Stimulated activated memory B cell treated with anti-CD40 and anti-IgM and Interleukin-4, amounts not matched to agents 10 μg/mL and 1 μg/mL and 100 μg/mL, for 72 hours (primary cell): ENCODE data around the gene MAT2A.
"Not testable (repeated sequence)": the region's sequence is repeated elsewhere in the genome, so short reads cannot be mapped to it uniquely, and the experiment has no call there.

ENCODE experiments used
- ATAC-seq: fragments of 150-1000 bp; cut with Tn5 transposase; 2 replicates; pipeline ENCODE4 v1.10.0; 2021
- H3K27ac Mint-ChIP-seq: one replicate; pipeline ENCODE4 v1.8.0; 2022; ENCODE audit warnings: mild to moderate bottlenecking, mixed read lengths
- H3K27me3 Mint-ChIP-seq: one replicate; pipeline ENCODE4 v1.8.0; 2022; ENCODE audit warnings: mixed read lengths
- H3K36me3 Mint-ChIP-seq: one replicate; pipeline ENCODE4 v1.8.0; 2022; ENCODE audit warnings: mixed read lengths
- H3K4me1 Mint-ChIP-seq: one replicate; pipeline ENCODE4 v1.8.0; 2022; ENCODE audit warnings: mixed read lengths
- H3K4me3 Mint-ChIP-seq: one replicate; pipeline ENCODE4 v1.8.0; 2022; ENCODE audit warnings: mild to moderate bottlenecking, moderate library complexity, mixed read lengths
- H3K9me3 Mint-ChIP-seq: one replicate; pipeline ENCODE4 v1.8.0; 2022; ENCODE audit warnings: mixed read lengths

The MAT2A gene

DNA sequence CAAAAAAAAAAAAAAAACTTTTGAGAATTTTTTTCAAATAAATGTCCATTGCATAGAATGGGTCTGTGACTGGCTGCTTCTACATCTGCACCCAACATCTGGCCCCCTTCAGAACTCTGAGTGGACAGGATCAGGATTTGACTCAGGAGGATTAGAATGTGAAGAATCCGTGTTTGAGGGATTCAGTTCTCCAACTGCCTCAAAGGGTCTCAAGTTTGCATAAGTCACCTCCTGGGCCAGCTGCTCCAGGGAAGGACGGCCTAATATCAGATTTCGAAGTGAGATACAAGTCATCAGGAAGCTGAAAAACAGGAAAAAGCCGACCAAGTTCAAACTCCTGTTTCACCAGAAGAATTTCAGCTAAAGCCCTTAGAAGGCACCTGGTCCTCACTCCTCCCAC, 10.9 kb downstream of the MAT2A start:
- ATAC-seq = no peak
- Mint-ChIP-seq H3K9me3 (no peaks in the 10 kb centered on the region), H3K27ac (no peak overlapping the region), H3K36me3 (peaks cover 43% of the 10 kb centered on the region), H3K4me3 (no peak overlapping the region), H3K4me1 (peaks cover 5% of the 10 kb centered on the region), H3K27me3 (no peaks in the 10 kb centered on the region)

DNA sequence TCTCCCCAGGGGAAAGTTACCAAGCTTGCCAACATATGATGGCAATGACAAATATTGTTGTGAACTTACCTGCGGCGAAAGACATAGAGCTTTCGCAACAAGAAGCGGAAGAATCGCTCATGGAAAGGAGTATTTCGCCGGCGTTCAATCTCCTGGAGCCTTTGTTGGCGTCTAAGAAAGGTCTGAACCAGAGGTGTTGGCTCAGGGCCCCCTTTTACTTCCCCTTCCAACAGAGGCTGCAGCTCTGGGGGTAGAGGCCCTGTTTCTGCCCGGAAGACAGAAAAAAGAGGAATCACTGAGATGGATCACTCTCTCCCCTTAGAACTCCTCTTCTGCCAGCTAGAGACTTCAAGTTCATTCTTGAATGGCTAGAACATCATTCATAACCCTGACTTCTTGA, 11.5 kb downstream of the MAT2A start:
- no peak for ATAC-seq
- no peaks in the 10 kb centered on the region for H3K9me3 Mint-ChIP-seq
- H3K4me3 Mint-ChIP-seq = no peak overlapping the region
- peaks cover 5% of the 10 kb centered on the region for H3K4me1 Mint-ChIP-seq
- peaks cover 50% of the 10 kb centered on the region for H3K36me3 Mint-ChIP-seq
- H3K27ac Mint-ChIP-seq = no peak overlapping the region
- no peaks in the 10 kb centered on the region for H3K27me3 Mint-ChIP-seq

DNA sequence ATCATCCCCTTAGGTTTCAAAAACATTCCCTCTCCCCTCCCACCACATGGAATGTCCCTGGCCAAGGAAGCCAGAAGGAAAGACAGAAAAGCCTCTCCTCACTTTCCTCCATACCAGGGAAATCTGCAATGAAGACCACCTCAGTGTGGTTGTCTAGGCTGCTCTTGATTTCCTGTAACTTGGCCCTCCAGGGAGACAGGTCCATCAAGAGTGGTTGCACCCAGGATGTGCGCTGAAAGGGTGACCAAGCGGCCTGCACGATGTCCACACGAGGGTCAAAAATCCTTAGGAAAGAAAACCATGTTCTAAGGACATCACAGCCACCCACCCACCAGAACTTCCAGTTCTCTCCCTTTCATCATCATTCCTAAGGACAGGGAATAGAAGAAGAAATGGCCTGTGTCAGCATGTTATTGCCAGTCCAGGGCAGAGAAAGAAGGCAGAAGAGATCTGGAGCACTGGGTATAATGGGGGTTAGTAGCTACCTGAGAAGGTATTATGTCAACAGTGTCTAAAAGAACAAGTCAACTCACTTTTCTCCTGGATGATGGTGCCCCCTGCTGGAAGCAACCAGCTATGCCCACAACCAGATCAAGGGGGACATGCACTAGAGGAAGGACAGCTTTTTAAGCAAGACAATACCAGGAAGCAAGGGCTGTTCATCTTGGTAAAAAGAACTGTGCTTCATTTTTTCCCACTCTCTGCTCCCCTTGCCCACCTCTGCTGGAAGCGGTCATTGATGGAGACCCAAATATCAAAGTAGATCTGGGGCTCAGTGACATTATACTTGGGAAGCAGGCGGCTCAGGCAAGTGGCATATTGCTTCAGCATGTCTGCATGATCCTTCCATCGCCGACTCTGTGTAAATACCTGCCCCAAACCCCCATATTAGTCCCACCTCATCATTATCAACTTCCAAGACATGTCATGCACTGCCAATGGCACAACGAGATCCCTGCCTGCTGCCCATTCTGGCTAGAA, 13.0 kb downstream of the MAT2A start:
- H3K4me1 Mint-ChIP-seq = peaks cover 5% of the 10 kb centered on the region
- no peak overlapping the region for H3K4me3 Mint-ChIP-seq
- no peaks in the 10 kb centered on the region for H3K9me3 Mint-ChIP-seq
- peak; percentile 90 for ATAC-seq
- peaks cover 57% of the 10 kb centered on the region for H3K36me3 Mint-ChIP-seq
- no peak overlapping the region for H3K27ac Mint-ChIP-seq
- H3K27me3 Mint-ChIP-seq = no peaks in the 10 kb centered on the region

DNA sequence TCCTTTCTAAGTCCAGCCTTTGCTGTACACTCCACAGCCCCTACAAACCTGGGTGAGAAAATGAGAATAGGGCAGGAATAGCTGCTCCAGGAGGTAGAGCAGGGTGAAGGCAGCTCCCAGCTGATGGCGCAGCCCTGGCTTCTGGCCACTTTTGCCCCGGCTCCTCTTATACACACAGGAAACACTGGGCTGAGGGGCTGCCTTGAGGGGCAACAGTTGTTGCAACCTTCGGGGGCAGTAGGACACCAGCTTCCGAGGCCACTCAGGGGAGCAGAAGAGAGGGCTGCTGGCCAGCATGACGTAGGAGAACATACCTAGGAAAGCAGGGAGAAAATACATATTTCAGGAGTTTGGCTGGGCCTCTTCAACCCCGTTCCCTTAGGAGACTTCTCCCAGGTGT, 14.2 kb downstream of the MAT2A start:
- ATAC-seq = no peak
- Mint-ChIP-seq H3K27me3 (no peaks in the 10 kb centered on the region), H3K4me1 (peaks cover 11% of the 10 kb centered on the region), H3K27ac (no peak overlapping the region), H3K9me3 (no peaks in the 10 kb centered on the region), H3K4me3 (no peak overlapping the region), H3K36me3 (peaks cover 63% of the 10 kb centered on the region)

DNA sequence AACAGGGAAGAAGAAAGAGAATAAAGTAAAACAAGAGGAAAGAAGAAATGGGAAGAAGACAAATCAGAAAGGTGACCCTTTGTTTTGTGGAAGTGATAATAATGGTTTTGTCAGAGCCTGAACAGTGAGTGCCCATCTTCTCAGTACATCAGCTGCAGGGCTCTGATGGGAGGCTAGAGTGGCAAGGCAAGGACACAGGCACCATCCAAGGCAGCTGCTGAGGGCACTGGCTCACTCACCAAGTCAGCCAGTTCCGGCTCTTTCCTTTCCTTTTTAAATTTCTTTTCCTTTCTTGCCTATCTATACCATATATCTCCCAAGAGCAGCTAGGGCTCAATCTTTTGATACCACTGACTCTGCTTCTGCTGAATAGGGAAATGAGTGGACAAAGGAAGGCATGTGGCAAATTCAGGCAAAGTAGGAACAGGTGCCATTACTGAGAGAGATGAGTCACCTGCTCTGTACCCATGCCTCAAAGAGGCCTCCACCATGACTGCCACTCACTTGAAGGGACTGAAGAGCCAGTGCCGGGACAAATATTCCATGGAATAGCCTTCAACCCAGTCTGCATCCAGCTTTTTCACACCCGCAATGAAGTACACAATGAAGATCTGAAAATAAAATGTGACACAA, 16.1 kb downstream of the MAT2A start:
- Mint-ChIP-seq H3K27ac (peak overlapping the region; percentile 31), H3K9me3 (no peaks in the 10 kb centered on the region), H3K36me3 (peaks cover 66% of the 10 kb centered on the region), H3K4me1 (peaks cover 23% of the 10 kb centered on the region), H3K4me3 (no peak overlapping the region), H3K27me3 (no peaks in the 10 kb centered on the region)
- no peak for ATAC-seq

DNA sequence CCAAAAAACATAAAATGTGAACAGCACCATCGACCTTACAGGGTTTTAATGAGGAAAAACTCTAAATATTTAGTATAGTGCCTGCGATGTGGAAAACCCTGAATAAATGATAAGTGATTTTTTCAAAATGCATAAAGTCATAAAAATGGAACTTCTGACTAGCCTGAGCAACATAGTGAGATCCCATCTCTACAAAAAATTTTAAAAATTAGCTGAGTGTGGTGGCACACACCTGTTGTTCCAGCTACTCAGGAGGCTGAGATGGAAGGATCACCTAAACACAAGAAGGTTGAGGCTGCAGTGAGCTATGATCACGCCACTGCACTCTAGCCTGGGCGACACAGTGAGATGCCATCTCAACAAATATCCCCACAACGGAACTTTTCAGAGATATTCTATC, 18.2 kb downstream of the MAT2A start:
- H3K36me3 Mint-ChIP-seq = peaks cover 46% of the 10 kb centered on the region

DNA sequence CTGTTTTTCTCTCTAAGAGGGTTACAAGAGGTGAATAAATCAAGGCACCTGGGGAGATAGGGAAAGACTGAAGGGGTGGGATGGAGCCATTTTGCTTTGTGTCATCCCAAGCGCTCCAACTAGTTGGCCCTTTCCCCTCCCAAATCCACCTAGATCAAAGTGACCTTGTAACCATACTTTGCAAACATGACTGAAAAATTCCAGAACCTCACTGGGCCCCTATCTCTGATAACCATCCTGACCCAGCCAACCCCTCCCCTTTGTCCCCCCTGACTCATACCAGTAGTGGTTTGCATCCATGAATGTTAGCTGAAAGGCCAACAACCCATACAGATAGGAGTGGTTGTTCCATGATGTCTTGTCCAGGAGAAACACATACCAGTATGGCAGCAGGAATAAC, 19.2 kb downstream of the MAT2A start:
- no peak for ATAC-seq
- Mint-ChIP-seq H3K9me3 (no peaks in the 10 kb centered on the region), H3K27me3 (no peaks in the 10 kb centered on the region), H3K4me3 (no peak overlapping the region), H3K4me1 (peaks cover 41% of the 10 kb centered on the region), H3K36me3 (peaks cover 36% of the 10 kb centered on the region), H3K27ac (no peak overlapping the region)

More for the DNA sequence above, 18.2 kb downstream of the MAT2A start:
- H3K27me3 Mint-ChIP-seq = no peaks in the 10 kb centered on the region
- H3K9me3 Mint-ChIP-seq = no peaks in the 10 kb centered on the region
- peaks cover 38% of the 10 kb centered on the region for H3K4me1 Mint-ChIP-seq
- no peak for ATAC-seq
- no peak overlapping the region for H3K27ac Mint-ChIP-seq
- H3K4me3 Mint-ChIP-seq = no peak overlapping the region

DNA sequence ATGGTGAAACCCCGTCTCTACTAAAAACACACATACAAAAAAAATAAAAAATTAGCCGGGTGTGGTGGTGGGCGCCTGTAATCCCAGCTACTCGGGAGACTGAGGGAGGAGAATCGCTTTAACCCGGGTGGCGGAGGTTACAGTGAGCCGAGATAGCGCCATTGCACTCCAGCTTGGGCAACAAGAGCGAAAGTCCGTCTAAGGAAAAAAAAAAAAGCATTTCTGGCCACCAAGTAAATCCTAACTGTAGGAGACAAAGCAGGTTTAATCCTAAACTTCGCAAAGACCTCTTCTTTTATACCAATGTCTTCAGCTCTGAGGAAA, 21.4 kb downstream of the MAT2A start:
- peaks cover 51% of the 10 kb centered on the region for H3K4me1 Mint-ChIP-seq
- H3K27me3 Mint-ChIP-seq, H3K9me3 Mint-ChIP-seq, ATAC-seq: not testable (repeated sequence)
- H3K36me3 Mint-ChIP-seq = peaks cover 19% of the 10 kb centered on the region
- peak overlapping the region; percentile 97 for H3K27ac Mint-ChIP-seq
- peak overlapping the region; percentile 96 for H3K4me3 Mint-ChIP-seq

DNA sequence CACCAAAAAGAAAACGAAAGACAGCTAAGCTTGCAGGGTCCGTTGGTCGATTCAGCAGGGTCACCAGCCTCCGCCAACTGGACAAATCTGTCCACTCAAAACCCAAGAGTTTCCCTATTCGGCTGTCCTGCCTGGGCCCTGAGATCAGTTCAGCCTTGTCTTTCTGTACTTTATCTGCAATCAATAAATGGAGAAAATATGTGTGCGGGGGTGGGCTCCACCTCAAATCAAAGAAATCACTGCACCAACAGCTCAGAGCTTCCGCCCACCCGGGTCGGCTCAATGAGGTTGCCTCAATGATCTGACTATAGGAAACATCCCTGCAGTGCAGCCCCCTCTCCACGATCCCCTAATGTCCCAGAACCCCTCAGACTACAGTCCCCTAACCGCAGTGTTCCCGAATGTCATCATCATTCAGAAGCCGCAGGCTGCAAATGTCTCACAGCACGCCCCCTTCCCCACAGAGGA, 21.9 kb downstream of the MAT2A start:
- Mint-ChIP-seq H3K4me1 (peaks cover 51% of the 10 kb centered on the region), H3K4me3 (peak overlapping the region; percentile 96), H3K27ac (peak overlapping the region; percentile 97), H3K9me3 (no peaks in the 10 kb centered on the region), H3K27me3 (no peaks in the 10 kb centered on the region), H3K36me3 (peaks cover 15% of the 10 kb centered on the region)
- peak; percentile 16 for ATAC-seq

DNA sequence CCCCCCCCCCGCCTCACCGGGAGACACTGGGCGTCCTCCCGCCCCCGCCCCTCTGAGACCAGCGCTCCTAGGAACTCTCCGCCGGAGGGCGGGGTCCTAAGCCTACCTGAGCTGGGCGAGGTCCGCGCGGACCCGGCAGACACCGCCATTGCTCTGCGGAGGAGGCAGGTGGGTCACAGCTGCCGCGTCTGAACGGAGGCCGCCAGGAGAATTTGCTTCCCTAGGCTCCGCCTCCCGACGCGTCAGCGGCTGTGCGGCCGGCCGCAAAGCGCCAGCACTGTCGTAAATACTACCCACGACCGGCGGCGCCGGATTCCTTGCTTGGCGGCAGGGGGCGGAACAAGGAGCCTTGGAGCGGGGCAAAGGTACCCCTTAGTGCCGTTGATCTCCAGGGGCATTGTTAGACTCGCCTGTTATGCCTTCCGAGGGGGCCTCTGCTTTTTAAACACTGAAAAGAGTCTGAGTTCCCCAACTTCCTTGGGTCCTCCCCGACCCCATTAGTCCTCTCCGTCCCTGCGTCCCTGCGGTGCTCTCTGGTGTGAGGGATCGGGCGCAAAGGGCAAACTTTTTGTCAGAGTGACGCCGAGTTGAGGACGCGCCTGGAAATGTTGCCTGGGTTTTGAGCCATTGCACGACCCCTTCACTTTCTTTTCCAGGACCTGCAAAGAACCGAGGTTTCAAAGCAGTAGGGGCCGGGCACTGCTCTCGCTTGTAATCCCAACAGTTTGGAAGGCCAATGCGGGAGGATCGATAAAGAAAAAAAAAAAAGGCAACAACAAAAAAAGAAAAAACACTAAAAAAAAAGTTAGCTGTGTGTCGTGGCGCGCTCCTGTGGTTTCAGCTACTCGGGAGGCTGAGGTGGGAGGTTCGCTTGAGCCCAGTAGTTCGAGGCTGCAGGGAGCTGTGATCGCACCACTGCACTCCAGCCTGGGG, 22.6 kb downstream of the MAT2A start, which contains the start of gene GGCX:
Gene GGCX (minus strand): TSS at position 214 of the 933 bp plus-strand sequence. CDS start 65 bp downstream, at position 149.
- Mint-ChIP-seq H3K4me1 (peaks cover 51% of the 10 kb centered on the region), H3K27me3 (no peaks in the 10 kb centered on the region), H3K27ac (peak within 1 kb of the TSS; percentile 97), H3K4me3 (peak within 1 kb of the TSS; percentile 96), H3K36me3 (peaks cover 11% of the 10 kb centered on the region), H3K9me3 (no peaks in the 10 kb centered on the region)
- peak; percentile 97 for ATAC-seq

DNA sequence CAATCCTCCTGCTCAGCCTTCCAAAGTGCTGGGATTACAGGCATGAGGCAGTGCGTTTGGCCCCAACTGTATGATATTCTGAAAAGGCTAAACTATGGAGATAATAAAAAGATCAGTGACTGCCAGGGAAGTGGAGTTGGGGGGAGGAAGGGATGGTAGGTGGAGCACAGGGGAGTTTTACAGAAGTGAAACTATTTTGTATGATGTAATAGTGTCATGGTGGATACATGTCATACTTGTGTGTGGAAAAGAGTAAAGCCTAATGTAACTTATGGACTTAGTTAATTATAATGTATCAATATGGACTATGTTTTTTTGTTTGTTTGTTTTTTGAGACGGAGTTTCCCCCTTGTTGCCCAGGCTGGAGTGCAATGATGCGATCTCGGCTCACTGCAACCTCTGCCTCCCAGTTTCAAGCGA, 25.2 kb downstream of the MAT2A start:
- Mint-ChIP-seq H3K27ac (peak overlapping the region; percentile 53), H3K4me3 (no peak overlapping the region), H3K9me3 (no peaks in the 10 kb centered on the region), H3K4me1 (peaks cover 42% of the 10 kb centered on the region), H3K27me3 (no peaks in the 10 kb centered on the region), H3K36me3 (no peaks in the 10 kb centered on the region)
- ATAC-seq = no peak

DNA sequence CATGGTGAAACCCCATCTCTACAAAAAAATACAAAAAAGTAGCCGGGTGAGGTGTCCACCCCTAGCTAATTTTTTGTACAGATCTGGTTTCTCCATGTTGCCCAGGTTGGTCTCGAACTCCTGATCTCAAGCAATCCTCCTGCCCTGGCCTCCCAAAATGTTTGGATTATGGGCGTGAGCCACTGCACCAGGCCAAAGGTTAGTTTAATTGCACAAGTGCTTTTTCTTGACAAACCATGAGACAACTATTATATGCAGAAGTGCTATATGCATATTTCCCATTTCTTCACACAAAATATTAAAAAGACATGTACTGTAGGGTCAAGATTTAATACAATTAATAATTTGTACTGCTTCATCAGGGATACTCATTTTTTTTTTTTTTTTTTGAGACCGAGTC, 27.3 kb downstream of the MAT2A start:
- no peak for ATAC-seq
- H3K27me3 Mint-ChIP-seq = no peaks in the 10 kb centered on the region
- no peak overlapping the region for H3K4me3 Mint-ChIP-seq
- H3K9me3 Mint-ChIP-seq = no peaks in the 10 kb centered on the region
- no peak overlapping the region for H3K27ac Mint-ChIP-seq
- H3K36me3 Mint-ChIP-seq = no peaks in the 10 kb centered on the region
- peaks cover 22% of the 10 kb centered on the region for H3K4me1 Mint-ChIP-seq

DNA sequence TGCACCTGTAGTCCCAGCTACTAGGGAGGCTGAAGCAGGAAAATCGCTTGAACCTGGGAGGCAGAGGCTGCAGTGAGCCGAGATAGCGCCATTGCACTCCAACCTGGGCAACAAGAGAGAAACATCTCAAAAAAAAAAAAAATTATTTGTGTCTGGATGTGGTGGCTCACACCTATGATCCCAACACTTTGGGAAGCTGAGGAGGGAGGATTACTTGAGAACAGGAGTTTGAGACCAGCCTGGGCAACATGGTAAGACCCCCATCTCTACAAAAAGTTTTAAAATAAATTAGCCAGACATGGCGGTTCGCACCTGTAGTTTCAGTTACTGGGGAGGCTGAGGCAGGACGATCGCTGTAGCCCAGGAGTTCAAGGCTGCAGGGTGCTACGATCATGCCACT, 36.8 kb downstream of the MAT2A start:
- no peak for ATAC-seq
- Mint-ChIP-seq H3K27ac (no peak overlapping the region), H3K36me3 (peaks cover 17% of the 10 kb centered on the region), H3K4me3 (no peak overlapping the region), H3K4me1 (peaks cover 27% of the 10 kb centered on the region), H3K27me3 (no peaks in the 10 kb centered on the region), H3K9me3 (no peaks in the 10 kb centered on the region)

DNA sequence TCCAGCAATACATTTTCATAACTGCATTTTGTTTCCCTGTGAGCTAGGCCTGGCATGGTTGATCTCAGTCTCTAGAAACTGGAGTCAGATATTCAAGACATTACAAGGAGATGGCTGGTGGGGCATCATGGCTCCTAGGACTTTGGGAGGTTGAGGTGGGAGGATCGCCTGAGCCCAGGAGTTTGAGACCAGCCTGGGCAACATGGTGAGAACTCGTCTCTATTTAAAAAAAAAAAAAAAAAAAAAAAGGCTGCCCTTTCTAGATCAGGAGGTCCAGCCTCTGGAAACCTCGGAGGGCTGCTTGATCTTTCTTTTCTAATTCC, 38.1 kb downstream of the MAT2A start:
- Mint-ChIP-seq H3K27ac (peak overlapping the region; percentile 88), H3K9me3 (no peaks in the 10 kb centered on the region), H3K27me3 (no peaks in the 10 kb centered on the region), H3K4me1 (peaks cover 32% of the 10 kb centered on the region), H3K36me3 (peaks cover 26% of the 10 kb centered on the region), H3K4me3 (peak overlapping the region; percentile 90)
- no peak for ATAC-seq
